ENCODE data around the gene TMCC2.

GRCh38 chr1:205284420-205285144, 56.8 kb downstream of the TMCC2 start:
- TF ChIP-seq CTCF (IDR thresholded peaks at IDR 0.05; ENCODE audit: low read length) (no peak), EZH2 (optimal IDR thresholded peaks at IDR 0.05; ENCODE audit: low read depth, low read length) (no peak), EZH2phosphoT487 (IDR thresholded peaks at IDR 0.05; ENCODE audit: low read length) (no peak)
